Measurements from ENCODE around the gene SETBP1. TPM values are rescaled to one million over a fixed set of nuclear protein-coding genes. Genes with fewer than 3 reads are reported as not detected.
A peak's percentile ranks its signal among the peaks of the same experiment; 100 is the strongest.

Gene SETBP1
- total RNA-seq, 1 experiment from 2014 or later, result 2.7 TPM

- DNase-seq (ENCODE audit: low read depth), result no peak
Observed at GRCh38 chr18:44812426-44812825, 131.7 kb downstream of the SETBP1 start.

- DNase-seq (ENCODE audit: low read depth), result no peak
Observed at GRCh38 chr18:44813586-44813985, 132.9 kb downstream of the SETBP1 start.

DNA sequence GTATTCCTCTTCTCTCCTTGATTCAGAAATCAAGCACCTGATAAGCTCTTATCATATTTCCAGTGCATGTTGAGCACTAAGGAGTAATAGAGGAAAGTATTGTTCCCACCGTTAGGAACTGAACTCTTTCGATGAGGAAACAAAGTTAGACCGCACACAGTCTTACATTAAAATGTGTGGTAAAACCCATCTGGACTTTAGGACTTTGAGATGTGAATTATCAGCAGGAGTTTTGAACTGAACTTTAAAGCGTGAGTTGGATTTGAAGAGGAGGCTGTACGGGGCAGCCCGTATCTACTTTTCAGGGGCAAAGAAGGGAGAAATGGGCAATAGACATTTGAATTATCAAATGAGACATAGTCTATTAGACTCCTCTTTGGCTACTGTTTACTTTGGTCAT, 134.4 kb downstream of the SETBP1 start:
- DNase-seq (ENCODE audit: low read depth), result no peak

DNA sequence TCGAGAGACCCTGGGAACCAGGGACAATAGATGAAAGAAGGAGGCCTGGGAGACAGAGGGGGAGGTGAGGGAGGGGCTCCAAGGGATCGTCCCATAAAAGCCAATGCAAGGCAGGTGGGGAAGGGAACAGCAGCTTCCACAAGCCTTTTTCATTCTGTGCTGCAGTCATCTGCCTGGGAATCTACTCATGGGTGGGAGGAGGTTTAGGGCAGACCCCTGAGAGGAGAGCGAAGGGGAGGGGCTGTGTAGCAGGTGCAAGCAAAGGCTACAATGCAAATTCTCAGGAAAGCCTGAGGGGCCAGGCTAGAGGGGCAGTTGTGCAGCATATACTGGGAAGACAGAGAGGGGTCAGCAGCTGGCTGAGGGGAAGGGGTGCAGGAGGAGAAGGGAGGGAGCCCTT, 135.4 kb downstream of the SETBP1 start:
- no peak for DNase-seq (ENCODE audit: low read depth)

- no peak for DNase-seq (ENCODE audit: low read depth)
Observed at GRCh38 chr18:44816477-44816876, 135.8 kb downstream of the SETBP1 start.

GRCh38 chr18:44817831-44818473, 137.3 kb downstream of the SETBP1 start:
- no peak for DNase-seq (ENCODE audit: low read depth)

GRCh38 chr18:44818668-44819403, 138.1 kb downstream of the SETBP1 start:
- no peak for DNase-seq (ENCODE audit: low read depth)

GRCh38 chr18:44819944-44820510, 139.3 kb downstream of the SETBP1 start:
- DNase-seq (ENCODE audit: low read depth), result no peak

- no peak for DNase-seq (ENCODE audit: low read depth)
Observed at GRCh38 chr18:44821924-44822323, 141.2 kb downstream of the SETBP1 start.

DNA sequence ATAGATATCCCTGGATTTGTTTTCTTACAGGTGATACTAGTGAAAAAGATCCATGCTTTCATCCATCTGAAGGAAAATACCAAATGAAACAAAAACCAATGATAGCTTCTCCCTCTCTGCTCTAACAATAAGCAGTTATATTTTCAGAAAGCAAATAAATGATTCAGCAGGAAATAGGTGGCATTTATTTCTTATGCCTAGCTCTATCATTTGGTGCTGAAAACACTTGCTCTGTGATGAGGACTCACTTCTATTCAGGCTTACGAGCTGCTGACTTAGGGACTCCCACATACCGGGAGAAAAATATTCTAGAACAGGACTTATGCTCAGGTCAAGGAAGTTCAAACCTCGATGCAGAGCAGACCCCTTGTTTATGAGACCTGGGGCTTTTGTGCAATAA, 142.6 kb downstream of the SETBP1 start:
- DNase-seq (ENCODE audit: low read depth), result peak; percentile 37

GRCh38 chr18:44823782-44824181, 143.1 kb downstream of the SETBP1 start:
- peak; percentile 78 for DNase-seq (ENCODE audit: low read depth)

- no peak for DNase-seq (ENCODE audit: low read depth)
Observed at GRCh38 chr18:44824884-44825283, 144.2 kb downstream of the SETBP1 start.

- peak; percentile 91 for DNase-seq (ENCODE audit: low read depth)
Observed at GRCh38 chr18:44826418-44827259, 146.0 kb downstream of the SETBP1 start.

DNA sequence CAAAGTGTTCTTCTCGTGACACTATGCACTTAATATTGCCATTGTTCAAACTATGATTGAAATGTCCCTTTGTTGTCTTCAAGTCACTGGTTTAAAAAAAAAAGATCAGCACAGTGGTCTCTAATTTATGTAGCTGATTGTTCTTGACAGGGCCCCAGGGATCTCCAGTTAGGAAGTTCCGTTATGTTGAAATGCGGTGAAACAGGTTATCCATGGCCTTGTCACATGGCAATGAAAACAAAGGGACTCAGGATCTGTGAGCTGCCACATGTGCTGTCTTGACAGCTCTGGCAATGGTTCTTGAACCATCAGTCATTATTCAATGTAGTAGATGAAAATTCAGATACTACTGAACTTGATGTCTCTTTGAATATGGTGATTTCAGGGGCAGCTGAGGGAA, 147.4 kb downstream of the SETBP1 start:
- no peak for DNase-seq (ENCODE audit: low read depth)

GRCh38 chr18:44830581-44830980, 149.9 kb downstream of the SETBP1 start:
- DNase-seq (ENCODE audit: low read depth), result peak; percentile 46

DNA sequence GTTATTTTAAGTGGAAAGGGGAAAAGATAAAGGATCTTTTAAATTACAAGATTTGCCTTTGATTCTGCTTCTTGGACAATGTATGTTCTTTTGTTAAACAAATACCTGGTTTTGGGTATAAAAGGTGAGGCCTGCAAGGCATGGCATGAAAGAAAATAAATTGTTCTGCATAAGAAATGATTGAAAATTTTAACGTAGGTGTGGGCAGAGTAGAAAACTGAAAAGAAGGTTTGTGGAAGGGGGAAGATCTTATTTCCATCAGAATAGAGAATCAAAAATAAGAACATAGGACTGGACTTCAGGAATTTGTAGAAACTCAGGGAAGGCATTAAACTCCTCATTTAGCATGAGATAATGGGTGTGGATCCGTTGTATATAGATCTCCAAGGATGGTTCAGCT, 153.1 kb downstream of the SETBP1 start:
- no peak for DNase-seq (ENCODE audit: low read depth)

GRCh38 chr18:44834867-44835469, 154.3 kb downstream of the SETBP1 start:
- no peak for DNase-seq (ENCODE audit: low read depth)

DNA sequence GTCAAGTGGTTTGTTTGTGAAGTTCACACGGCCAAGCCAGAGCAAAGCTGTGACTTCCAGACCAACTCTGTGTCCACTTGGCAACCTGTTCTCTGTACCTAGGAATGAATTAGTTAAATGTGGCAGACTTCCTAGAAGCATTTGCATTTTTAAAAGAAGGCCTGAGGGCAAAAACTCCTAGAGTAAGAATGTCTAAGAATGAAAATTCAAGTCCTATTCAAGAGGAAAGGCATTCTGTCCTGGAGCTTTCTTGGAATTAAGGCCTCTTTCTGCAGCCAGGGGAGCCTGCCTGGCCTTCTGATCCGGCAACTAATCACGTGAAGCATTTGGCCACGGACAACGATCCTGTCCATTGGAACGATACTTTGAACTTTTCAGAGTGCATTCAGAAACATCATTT, 155.0 kb downstream of the SETBP1 start:
- no peak for DNase-seq (ENCODE audit: low read depth)

- DNase-seq (ENCODE audit: low read depth), result no peak
Observed at GRCh38 chr18:44836263-44836662, 155.6 kb downstream of the SETBP1 start.

- no peak for DNase-seq (ENCODE audit: low read depth)
Observed at GRCh38 chr18:44837482-44838180, 156.9 kb downstream of the SETBP1 start.
